NB4 (cell line): ENCODE measurements around the gene NANOS2.

Experiments
- DNase-seq: peaks from one replicate; pipeline ENCODE4 v3.0.0; 2010; ENCODE audit warnings: low read depth
- H3K4me3 ChIP-seq: one replicate; pipeline ENCODE4 v1.5.1; 2011; ENCODE audit warnings: mild to moderate bottlenecking, low read depth, low read length, moderate library complexity
- CTCF ChIP-seq: IDR thresholded peaks from one replicate; pipeline ENCODE4 v1.5.1; 2012; ENCODE audit warnings: low read depth, low read length
- MYC ChIP-seq: IDR thresholded peaks from 2 replicates; pipeline ENCODE4 v1.6.1; 2011; ENCODE audit warnings: low read depth, low read length
- POLR2A ChIP-seq: IDR thresholded peaks from 2 replicates; pipeline ENCODE4 v1.6.1; 2011; ENCODE audit warnings: mild to moderate bottlenecking; ENCODE audit not compliant: insufficient read length; ENCODE audit errors: extremely low read depth
- TF ChIP-seq, protein P1 (sequence below): IDR thresholded peaks from 2 replicates; pipeline ENCODE4 v1.6.1; 2011; ENCODE audit warnings: low read depth, low read length

NANOS2 gene

DNA sequence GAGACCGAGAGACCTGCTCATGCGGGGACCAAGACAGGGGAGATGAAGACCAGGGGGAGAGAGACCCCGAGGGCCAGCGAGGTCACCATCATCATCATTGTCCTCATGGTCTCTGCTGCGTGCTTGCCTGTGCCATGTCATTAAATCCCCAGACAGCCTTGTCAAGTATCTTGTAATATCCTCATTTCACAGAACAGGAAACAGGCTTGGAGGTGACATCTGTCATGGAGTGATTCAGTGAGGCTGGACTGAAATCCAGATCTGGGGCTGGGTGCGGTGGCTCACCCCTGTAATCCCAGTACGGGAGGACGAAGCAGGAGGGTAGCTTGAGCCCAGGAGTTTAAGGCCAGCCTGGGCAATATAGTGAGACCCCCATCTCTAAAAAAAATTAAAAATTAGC is 5.9 kb upstream of the NANOS2 start:
- TF ChIP-seq MYC (no peak), POLR2A (no peak), CTCF (no peak)
- TF ChIP-seq, protein P1, sequence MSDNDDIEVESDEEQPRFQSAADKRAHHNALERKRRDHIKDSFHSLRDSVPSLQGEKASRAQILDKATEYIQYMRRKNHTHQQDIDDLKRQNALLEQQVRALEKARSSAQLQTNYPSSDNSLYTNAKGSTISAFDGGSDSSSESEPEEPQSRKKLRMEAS: no peak
- peak; percentile 41 for DNase-seq
- H3K4me3 ChIP-seq: no peak overlapping the region

DNA sequence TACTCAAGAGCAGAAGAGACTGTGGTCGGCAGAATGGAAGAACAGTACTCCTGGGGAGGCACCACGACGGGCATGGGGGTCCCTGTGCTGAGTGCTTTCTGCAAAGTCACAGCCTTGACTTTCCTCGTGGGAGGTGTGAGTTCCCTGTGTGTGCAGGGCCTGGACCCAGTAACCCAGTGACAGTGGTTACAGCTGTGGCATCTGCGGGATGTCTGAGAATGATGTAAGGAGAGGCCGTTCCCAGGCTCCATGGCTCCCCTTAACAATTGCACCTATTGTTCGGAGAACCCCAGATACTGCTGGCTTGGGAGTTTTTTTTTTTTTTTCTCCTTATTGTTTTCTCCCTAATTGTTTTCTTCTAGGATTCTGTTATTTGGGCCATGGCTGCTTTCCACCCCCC is 5.1 kb upstream of the NANOS2 start:
- no peak for DNase-seq
- TF ChIP-seq MYC (no peak), CTCF (no peak), POLR2A (no peak)
- TF ChIP-seq, protein P1: no peak
- H3K4me3 ChIP-seq: no peak overlapping the region

GRCh38 chr19:45918721-45919120 is 4.1 kb upstream of the NANOS2 start:
- DNase-seq: no peak
- no peak overlapping the region for H3K4me3 ChIP-seq
- TF ChIP-seq CTCF: no peak

- TF ChIP-seq POLR2A: no peak
- TF ChIP-seq CTCF: no peak
- TF ChIP-seq, protein P1: no peak
- no peak for TF ChIP-seq MYC
- DNase-seq: no peak
- no peak overlapping the region for H3K4me3 ChIP-seq
These were observed 3.0 kb upstream of the NANOS2 start for GRCh38 chr19:45917421-45918091.

DNA sequence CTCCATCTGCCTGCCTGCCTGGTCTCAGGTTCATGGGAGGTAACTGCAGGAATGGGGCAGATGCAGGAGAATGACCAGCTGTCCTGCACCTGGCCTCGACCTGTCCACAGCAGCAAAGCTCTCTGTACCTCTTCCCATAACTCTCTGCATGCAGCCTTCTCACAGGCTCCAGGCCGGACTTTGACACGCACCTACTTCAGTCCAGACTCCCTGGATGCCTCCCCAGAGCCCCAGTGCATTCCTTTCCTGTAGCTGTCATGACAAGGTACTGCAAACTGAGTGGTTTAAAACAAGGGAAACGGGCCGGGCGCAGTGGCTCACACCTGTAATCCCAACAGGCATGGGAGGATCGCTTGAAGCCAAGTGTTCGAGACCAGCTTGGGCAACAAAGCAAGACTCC is 3.3 kb downstream of the NANOS2 start:
- TF ChIP-seq MYC: no peak
- TF ChIP-seq, protein P1: no peak
- TF ChIP-seq CTCF: no peak
- TF ChIP-seq POLR2A: no peak
- no peak overlapping the region for H3K4me3 ChIP-seq
- DNase-seq: no peak

GRCh38 chr19:45908956-45909355 is 5.6 kb downstream of the NANOS2 start:
- H3K4me3 ChIP-seq: no peak overlapping the region
- TF ChIP-seq POLR2A (no peak), CTCF (no peak), MYC (no peak)
- TF ChIP-seq, protein P1: no peak
- DNase-seq: no peak
